Measurements from ENCODE around the gene SYTL3.

- TF ChIP-seq RXRA (IDR thresholded peaks at IDR 0.05; ENCODE audit: insufficient read depth, low read depth, low read length), result no peak
- no peak for TF ChIP-seq EGR1 (IDR thresholded peaks at IDR 0.05; ENCODE audit: borderline replicate concordance, low read depth, low read length)
- no peak for TF ChIP-seq POLR2AphosphoS5 (IDR thresholded peaks at IDR 0.05; ENCODE audit: low read depth, low read length)
- TF ChIP-seq, protein P1, sequence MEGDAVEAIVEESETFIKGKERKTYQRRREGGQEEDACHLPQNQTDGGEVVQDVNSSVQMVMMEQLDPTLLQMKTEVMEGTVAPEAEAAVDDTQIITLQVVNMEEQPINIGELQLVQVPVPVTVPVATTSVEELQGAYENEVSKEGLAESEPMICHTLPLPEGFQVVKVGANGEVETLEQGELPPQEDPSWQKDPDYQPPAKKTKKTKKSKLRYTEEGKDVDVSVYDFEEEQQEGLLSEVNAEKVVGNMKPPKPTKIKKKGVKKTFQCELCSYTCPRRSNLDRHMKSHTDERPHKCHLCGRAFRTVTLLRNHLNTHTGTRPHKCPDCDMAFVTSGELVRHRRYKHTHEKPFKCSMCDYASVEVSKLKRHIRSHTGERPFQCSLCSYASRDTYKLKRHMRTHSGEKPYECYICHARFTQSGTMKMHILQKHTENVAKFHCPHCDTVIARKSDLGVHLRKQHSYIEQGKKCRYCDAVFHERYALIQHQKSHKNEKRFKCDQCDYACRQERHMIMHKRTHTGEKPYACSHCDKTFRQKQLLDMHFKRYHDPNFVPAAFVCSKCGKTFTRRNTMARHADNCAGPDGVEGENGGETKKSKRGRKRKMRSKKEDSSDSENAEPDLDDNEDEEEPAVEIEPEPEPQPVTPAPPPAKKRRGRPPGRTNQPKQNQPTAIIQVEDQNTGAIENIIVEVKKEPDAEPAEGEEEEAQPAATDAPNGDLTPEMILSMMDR (IDR thresholded peaks at IDR 0.05; ENCODE audit: control extremely low read depth in 1 of 3, insufficient read depth in 1 of 3, low read depth in 1 of 3, low read length in 3 of 3), result no peak
- no peak for TF ChIP-seq CREB1 (IDR thresholded peaks at IDR 0.05)
- no peak for TF ChIP-seq USF2 (IDR thresholded peaks at IDR 0.05; ENCODE audit: low read length)
- no peak for TF ChIP-seq ASH2L (IDR thresholded peaks at IDR 0.05; ENCODE audit: low read length)
- TF ChIP-seq BCL11A (IDR thresholded peaks at IDR 0.05; ENCODE audit: low read depth in 2 of 2, low read length in 2 of 2), result no peak
- no peak for TF ChIP-seq SRF (IDR thresholded peaks at IDR 0.05; ENCODE audit: low read depth, low read length)
- no peak for TF ChIP-seq EZH2 (IDR thresholded peaks at IDR 0.05; ENCODE audit: low read depth, low read length, severe bottlenecking)
- TF ChIP-seq ATF3 (IDR thresholded peaks at IDR 0.05; ENCODE audit: insufficient read depth, low read depth, low read length), result no peak
- TF ChIP-seq TAF1 (IDR thresholded peaks at IDR 0.05; ENCODE audit: low read depth, low read length), result no peak
- no peak for TF ChIP-seq POLR2A (IDR thresholded peaks at IDR 0.05; ENCODE audit: control extremely low read depth in 1 of 2, low read depth in 2 of 2, low read length in 2 of 2)
- no peak for TF ChIP-seq YY1 (IDR thresholded peaks at IDR 0.05; ENCODE audit: low read depth, low read length)
These were observed 42.3 kb upstream of the SYTL3 start for GRCh38 chr6:158607411-158608170.
